GM19099 (cell line): ENCODE results near the gene VCP.

Experiments
- POLR2A ChIP-seq: IDR thresholded peaks from 3 replicates; pipeline ENCODE4 v1.6.1; 2011; ENCODE audit warnings: low read depth; ENCODE audit not compliant: insufficient read length; ENCODE audit errors: extremely low read depth

Gene VCP

GRCh38 chr9:35106343-35106730 is 33.9 kb upstream of the VCP start:
- TF ChIP-seq POLR2A = no peak

- TF ChIP-seq POLR2A = no peak
Observed at GRCh38 chr9:35105571-35106342, 33.3 kb upstream of the VCP start.

GRCh38 chr9:35105126-35105525 is 32.7 kb upstream of the VCP start:
- no peak for TF ChIP-seq POLR2A

- TF ChIP-seq POLR2A = no peak
Observed at GRCh38 chr9:35104586-35104985, 32.2 kb upstream of the VCP start.

GRCh38 chr9:35103660-35104191 is 31.3 kb upstream of the VCP start:
- no peak for TF ChIP-seq POLR2A

DNA sequence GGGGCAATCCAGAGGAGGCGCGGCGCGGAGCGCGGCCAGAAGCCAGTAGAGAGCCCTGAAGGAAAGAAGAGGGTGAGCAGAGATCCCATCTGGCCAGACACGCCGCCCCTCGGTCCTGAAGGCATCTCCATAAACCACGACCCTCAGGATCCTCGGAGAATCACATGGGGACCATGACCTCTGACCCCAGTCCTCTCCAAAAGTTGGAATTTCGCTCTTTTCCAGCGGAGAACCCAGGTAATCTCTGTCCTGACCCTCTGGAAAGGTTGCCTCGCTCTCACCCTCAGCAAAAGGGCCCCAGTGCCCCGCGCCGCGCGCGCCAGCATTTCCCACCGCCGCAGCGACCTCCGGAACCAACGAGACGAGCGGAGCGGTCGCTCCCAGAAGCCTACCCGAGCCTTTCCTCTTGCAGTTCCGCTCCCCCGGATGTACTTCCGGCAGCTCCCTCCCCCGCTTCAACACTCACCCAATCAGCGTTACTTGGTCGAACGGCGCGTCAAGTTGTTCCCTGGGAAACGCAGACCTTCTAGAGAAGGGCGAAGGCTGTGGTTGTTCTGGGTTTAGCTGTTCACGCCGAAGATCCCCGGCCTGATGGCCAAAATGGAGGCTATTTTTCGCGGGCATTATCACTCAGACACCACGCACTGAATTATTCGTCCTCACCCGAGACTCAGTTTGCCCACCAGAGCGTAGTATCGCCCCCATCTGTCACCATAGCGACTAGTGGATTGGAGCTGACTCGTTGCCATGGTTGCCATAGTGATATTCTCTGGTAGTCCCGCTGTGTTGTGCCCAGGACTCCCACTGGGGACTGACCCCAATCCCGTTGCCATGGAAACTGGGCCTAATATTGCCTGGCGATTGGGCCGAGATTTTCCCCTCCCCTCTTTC is 30.6 kb upstream of the VCP start, which contains the start of gene STOML2:
Gene STOML2 (minus strand): TSS at position 363 of the 891 bp plus-strand sequence. CDS start 37 bp downstream, at position 326.
- peak; percentile 81 for TF ChIP-seq POLR2A

GRCh38 chr9:35102465-35102768 is 30.0 kb upstream of the VCP start:
- TF ChIP-seq POLR2A = no peak

GRCh38 chr9:35097573-35097972 is 25.1 kb upstream of the VCP start:
- TF ChIP-seq POLR2A = no peak

DNA sequence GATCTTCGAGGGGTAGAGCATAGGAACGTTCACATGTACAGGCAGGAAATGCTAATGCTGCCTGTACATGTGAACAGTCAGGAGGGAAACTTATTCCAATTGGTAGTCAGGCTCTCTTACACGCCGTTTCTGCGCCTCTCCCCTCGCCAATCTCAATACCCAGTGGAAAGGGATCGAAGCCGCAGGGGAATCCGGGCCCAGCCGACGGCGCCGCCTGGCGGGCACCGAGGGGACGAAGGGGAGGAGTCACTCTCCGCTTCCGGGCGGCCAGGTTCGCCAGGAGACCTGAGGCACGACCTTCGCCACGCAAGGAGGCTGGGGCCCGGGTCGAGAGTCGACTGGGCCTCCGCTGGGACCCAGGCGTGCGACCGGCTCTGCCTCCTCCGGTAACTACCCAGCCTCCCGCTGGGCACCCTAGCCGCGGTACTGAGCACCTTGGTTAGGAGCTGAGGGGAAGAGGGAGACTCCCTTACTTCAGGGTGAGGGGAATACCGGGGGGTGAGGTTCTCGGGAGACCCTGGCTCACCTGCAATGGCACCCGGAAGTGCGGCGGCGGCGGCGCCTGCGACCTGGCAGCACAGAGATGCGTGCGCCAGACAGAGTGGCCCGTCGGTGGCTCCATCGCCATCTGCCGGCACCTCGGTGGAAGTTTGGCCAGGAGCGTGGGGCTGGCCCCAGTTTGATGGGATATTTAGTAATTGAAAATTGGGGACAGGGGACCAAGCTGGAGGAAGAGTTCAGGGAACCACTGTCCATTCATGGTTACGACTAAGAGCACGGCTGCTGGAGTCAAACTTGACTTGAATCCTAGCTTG is 23.8 kb upstream of the VCP start, which contains the start of gene PIGO:
Gene PIGO (minus strand): TSS at position 557 of the 815 bp plus-strand sequence. CDS start 1,026 bp downstream, outside the sequence.
- TF ChIP-seq POLR2A = peak; percentile 91

- no peak for TF ChIP-seq POLR2A
Observed at GRCh38 chr9:35091536-35091935, 19.1 kb upstream of the VCP start.

- TF ChIP-seq POLR2A = no peak
Observed at GRCh38 chr9:35089434-35089833, 17.0 kb upstream of the VCP start.

DNA sequence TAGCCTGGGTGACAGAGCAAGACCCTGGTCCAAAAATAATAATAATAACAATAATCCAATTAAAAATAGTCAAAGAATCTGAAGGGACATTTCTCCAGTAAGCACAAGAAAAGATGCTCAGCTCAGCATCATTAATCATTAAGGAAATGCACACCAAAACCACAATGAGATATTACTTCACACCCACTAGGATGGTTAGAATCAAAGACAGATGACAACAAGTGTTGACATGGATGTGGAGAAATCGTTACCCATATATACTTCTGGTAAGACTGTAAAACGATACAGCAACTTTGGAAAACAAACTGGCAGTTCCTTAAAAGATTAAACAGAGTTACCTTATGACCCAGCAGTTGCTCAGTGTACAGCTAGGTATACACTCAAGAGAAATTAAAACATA is 12.7 kb upstream of the VCP start:
- no peak for TF ChIP-seq POLR2A

DNA sequence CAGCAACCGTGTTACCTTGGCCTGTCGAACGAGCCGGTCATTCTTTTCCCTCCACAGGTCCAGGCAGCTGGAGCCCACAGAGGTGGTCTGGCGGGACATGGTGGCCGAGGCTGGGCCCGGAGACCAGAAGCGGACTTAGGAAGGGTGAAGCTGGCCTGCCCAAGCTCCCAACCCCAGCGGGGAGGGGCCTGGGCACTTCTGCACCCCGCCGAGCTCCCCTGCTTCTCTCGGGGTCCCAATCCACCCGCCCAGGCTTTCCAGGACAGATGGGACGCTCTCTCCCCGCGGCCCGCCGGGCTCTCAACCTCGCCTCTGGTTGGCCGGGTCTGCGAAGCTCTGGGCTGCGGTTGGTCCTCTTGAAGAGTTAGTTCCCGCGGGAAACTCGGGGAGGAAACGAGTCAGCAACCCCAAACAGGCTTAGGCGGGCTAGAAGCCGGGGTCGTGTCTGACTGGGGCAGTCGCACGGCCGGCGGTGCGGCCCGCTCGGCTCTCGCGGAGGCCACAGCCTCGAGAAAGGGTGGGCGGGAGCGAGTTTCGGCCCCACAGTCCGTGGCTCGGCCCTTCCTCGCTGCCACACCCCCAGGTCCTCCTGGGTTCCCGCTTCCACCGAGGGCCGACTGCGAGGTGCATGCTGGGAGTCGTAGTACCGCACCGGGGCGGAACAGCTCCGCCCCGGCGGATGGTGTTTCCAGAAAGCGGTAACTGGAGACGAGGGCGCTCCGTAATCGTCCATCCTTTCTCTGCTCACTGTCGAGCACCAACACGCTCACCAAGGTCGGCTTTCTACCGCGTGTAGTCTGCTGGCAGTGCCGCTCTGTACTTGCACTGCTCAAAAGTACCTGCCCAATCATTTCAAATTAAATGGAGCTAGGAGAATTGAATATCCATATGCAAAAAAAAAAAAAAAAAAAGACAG is 7.3 kb upstream of the VCP start, which contains the start of gene FANCG:
Gene FANCG (minus strand): TSS at position 517 of the 916 bp plus-strand sequence. CDS start 418 bp downstream, at position 99.
- TF ChIP-seq POLR2A = peak; percentile 69

DNA sequence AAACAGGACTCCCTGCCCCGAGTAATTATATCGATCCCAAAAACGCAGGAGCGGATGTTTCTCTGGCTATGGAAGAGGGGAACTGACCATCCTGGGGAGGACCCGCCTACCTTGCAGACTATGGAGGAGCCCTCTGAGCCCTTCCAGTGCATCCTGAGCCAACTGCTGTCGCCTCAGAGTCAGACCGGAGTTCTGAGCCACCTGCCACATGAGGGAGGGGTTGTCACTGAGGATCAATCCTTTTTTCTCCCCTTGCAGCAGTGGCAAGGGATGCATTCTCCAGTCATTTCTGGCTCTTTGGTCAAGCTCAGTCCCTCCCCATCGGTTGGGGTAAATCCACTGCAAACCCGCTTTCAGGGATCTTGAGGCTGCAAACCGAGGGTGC is 6.6 kb upstream of the VCP start:
- no peak for TF ChIP-seq POLR2A
